ENCODE results near the gene AGFG2. TPM values are rescaled to one million over a fixed set of nuclear protein-coding genes. Genes with fewer than 3 reads are reported as not detected.

The AGFG2 gene
- total and polyA plus RNA-seq, 2 of the 13 experiments (the other 11 are each of a cell fraction or from before 2014, with no cell fraction given) = 125 to 132 TPM

DNA sequence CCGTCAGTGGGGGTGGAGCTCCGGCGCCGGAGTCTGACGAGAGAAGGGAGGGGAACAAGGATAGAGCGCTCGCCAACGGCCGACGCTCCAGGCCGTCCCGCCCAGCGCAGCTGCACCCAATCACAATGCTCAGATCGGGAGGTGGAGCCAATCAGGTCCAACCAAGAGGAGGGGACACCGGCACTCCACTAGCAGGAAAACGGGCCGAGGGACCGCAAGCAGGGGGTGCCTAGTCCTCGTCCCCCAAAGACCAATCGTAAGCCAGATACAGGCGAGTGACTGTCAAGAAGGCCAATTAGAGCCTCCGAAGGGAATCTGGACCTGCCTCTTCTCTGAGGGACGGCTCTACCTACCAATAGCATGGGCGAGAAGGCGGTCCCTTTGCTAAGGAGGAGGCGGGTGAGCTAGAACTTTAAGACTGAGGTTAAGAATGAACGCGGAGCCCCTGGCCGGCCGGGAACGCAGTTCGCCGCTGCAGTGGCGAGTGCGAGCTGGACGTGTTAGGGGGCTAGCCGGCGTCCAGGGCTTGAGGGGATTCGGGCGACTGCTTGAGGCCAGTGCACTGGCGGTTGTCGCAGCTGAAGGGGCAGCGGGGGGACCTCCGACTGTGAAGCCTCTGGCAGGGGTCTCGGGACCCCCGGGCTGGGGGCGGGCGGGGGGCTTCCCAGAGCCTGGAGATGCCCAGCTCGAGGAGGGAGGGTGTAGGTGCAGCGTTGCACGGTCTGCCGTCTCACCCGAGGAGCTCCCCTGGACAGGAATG lies 47.4 kb downstream of the AGFG2 start, which contains the start of gene FBXO24 (continued):
- 0 out of 2 replicates have a peak, but pooled peaks have one; percentile 13 for TF ChIP-seq TFE3 (CRISPR knock-in tag; IDR thresholded peaks at IDR 0.05)
- TF ChIP-seq U2AF1 (optimal IDR thresholded peaks at IDR 0.05; ENCODE audit: low read depth, low read length) = no peak
- TF ChIP-seq ZNF883 (CRISPR knock-in tag; IDR thresholded peaks at IDR 0.05; ENCODE audit: not compliant biosample characterization) = no peak
- no peak for TF ChIP-seq ISX (CRISPR knock-in tag; conservative IDR thresholded peaks at IDR 0.05)
- peak; percentile 60; the same call in 1 of the 2 replicates for TF ChIP-seq GATAD1 (CRISPR knock-in tag; IDR thresholded peaks at IDR 0.05)
- TF ChIP-seq HMGXB3 (CRISPR knock-in tag; IDR thresholded peaks at IDR 0.05; ENCODE audit: borderline replicate concordance) = no peak; the same call in 1 of the 2 replicates
- TF ChIP-seq, protein P1, sequence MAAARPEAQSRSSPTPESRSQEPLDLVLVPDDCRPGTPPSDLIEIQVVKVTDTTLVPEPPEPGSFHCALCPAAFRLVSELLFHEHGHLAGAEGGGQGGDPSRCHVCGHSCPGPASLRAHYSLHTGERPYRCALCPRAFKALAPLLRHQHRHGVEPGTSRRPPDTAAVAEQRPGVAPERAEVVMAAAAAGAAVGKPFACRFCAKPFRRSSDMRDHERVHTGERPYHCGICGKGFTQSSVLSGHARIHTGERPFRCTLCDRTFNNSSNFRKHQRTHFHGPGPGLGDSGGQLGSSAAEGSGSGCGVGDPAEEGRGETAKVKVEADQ (CRISPR knock-in tag; IDR thresholded peaks at IDR 0.05; ENCODE audit: borderline replicate concordance) = no peak
- TF ChIP-seq BCLAF1 (IDR thresholded peaks at IDR 0.05) = no peak
- TF ChIP-seq KAT7 (CRISPR knock-in tag; IDR thresholded peaks at IDR 0.05; ENCODE audit: borderline replicate concordance) = no peak
- TF ChIP-seq CREB1 (IDR thresholded peaks at IDR 0.05) = peak; percentile 91
- peak; percentile 93 for TF ChIP-seq CREB1 (CRISPR knock-in tag; IDR thresholded peaks at IDR 0.05)
- TF ChIP-seq MXI1 (IDR thresholded peaks at IDR 0.05; ENCODE audit: borderline replicate concordance, low read depth, low read length) = no peak; the same call in 2 of the 3 replicates
- no peak for TF ChIP-seq LCORL (IDR thresholded peaks at IDR 0.05)
- no peak for TF ChIP-seq LCORL (CRISPR knock-in tag; IDR thresholded peaks at IDR 0.05)
- no peak for TF ChIP-seq ZNF557 (CRISPR knock-in tag; IDR thresholded peaks at IDR 0.05)
- no peak for TF ChIP-seq ZUFSP (CRISPR knock-in tag; IDR thresholded peaks at IDR 0.05; ENCODE audit: borderline replicate concordance)
